Progenitor cell of endocrine pancreas (in vitro differentiated cells): ENCODE results near the gene TIMP3. TPM values are rescaled to one million over a fixed set of nuclear protein-coding genes. Genes with fewer than 3 reads are reported as not detected.

ENCODE experiments used
- DNase-seq: peaks from one replicate; pipeline ENCODE4 v3.0.0; 2021; ENCODE audit warnings: low spot score; ENCODE audit not compliant: unreplicated experiment
- H3K27ac Mint-ChIP-seq: 2 replicates; pipeline ENCODE4 v1.8.0; 2021; ENCODE audit warnings: mild to moderate bottlenecking, moderate library complexity, mixed read lengths
- H3K27me3 Mint-ChIP-seq: 2 replicates; pipeline ENCODE4 v1.8.0; 2021; ENCODE audit warnings: mixed read lengths
- H3K36me3 Mint-ChIP-seq: 2 replicates; pipeline ENCODE4 v1.8.0; 2022; ENCODE audit warnings: mixed read lengths; ENCODE audit not compliant: insufficient read depth
- H3K4me1 Mint-ChIP-seq: 2 replicates; pipeline ENCODE4 v1.8.0; 2021; ENCODE audit warnings: low read depth, mixed read lengths
- H3K4me3 Mint-ChIP-seq: 2 replicates; pipeline ENCODE4 v1.8.0; 2021; ENCODE audit warnings: low read depth, mild to moderate bottlenecking, moderate library complexity, mixed read lengths
- H3K9me3 Mint-ChIP-seq: 2 replicates; pipeline ENCODE4 v1.8.0; 2021; ENCODE audit warnings: low read depth, mixed read lengths
- CTCF ChIP-seq: fragments of 200-600 bp; sonication (generic); IDR thresholded peaks from one replicate; pipeline ENCODE4 v1.5.0; 2021; ENCODE audit warnings: antibody characterized with exemption, mild to moderate bottlenecking; ENCODE audit not compliant: unreplicated experiment
- total RNA-seq: library from RNA; stranded (reverse); gene quantifications from 2 replicates; pipeline ENCODE4 v1.2.1, GENCODE V29; 2021

The TIMP3 gene
- total RNA-seq, 1 donor from 2014 or later = 2.4 TPM

DNA sequence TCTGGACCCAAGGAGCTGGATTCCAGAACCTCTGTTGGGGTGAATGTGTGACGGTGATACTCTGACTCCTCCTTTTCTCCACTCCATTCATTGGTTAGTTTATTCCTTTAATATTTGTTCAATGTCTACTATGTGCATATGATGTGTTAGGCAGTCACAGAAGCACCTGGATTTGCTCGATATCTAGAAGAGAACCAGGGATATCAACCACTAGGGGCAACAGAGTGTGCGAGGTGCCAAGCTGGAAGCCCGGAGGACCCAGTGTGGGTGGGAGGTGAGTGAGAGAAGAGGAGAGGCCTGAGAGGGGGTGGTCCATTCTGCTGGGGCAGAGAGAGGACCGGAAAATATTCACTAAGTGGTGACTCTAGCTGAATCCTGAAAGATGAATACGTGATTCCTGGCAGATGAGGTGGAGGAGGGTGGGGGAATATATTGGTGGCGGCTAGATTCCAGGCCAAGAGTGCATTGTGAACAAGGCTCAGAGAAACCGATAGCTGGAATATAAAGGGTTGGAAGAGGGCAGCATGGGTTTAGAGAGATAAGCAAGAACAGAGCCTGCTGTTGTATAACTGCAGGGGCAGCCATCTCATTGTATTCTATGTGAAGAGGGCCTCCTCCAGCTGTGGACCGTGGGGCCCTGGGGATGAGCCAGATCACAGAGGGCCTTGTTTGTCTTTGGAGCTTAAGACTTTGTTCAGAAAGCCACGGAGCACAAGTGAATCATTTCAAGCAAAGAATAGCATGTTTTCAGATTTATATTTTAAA, 6.9 kb upstream of the TIMP3 start:
- Mint-ChIP-seq H3K27me3 (peaks cover 32% of the 10 kb centered on the region), H3K36me3 (peaks cover 1% of the 10 kb centered on the region), H3K9me3 (peaks cover 4% of the 10 kb centered on the region), H3K4me1 (peaks cover 5% of the 10 kb centered on the region), H3K27ac (no peak overlapping the region), H3K4me3 (no peak overlapping the region)
- no peak for DNase-seq
- no peak for TF ChIP-seq CTCF

- H3K4me1 Mint-ChIP-seq = peaks cover 5% of the 10 kb centered on the region
- H3K9me3 Mint-ChIP-seq = no peaks in the 10 kb centered on the region
- no peak overlapping the region for H3K27ac Mint-ChIP-seq
- DNase-seq = no peak
- peaks cover 37% of the 10 kb centered on the region for H3K27me3 Mint-ChIP-seq
- H3K36me3 Mint-ChIP-seq = peaks cover 1% of the 10 kb centered on the region
- TF ChIP-seq CTCF = no peak
- no peak overlapping the region for H3K4me3 Mint-ChIP-seq
These were observed 6.3 kb upstream of the TIMP3 start for GRCh38 chr22:32795214-32795596.

- Mint-ChIP-seq H3K4me3 (no peak overlapping the region), H3K4me1 (peaks cover 5% of the 10 kb centered on the region), H3K9me3 (no peaks in the 10 kb centered on the region), H3K27ac (no peak overlapping the region), H3K27me3 (peaks cover 48% of the 10 kb centered on the region), H3K36me3 (no peaks in the 10 kb centered on the region)
- peak; percentile 46 for DNase-seq
- TF ChIP-seq CTCF = peak; percentile 87
These were observed 4.5 kb upstream of the TIMP3 start for GRCh38 chr22:32796865-32797573.

DNA sequence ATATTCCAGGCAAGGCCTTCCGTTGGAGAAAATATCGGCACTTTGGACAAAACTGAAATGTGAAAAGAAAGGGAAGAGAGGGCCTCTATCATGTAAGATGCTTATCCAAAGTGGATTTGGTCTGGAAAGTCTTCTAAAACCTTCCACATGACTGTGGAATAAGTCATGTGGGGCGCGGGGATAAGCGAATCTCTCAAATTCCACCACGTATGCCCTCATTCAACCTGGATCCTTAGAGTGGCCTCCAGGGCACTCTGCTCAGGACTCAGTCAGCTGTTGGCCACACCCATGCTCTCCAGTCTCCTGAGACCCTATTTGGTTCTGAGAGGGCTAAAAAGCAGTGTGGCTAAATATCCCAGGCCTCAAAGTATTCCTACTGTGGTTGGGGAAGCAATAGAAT, 2.0 kb upstream of the TIMP3 start:
- H3K36me3 Mint-ChIP-seq = no peaks in the 10 kb centered on the region
- H3K27me3 Mint-ChIP-seq = peaks cover 69% of the 10 kb centered on the region
- TF ChIP-seq CTCF = no peak
- peaks cover 13% of the 10 kb centered on the region for H3K4me1 Mint-ChIP-seq
- H3K27ac Mint-ChIP-seq = no peak overlapping the region
- H3K9me3 Mint-ChIP-seq = no peaks in the 10 kb centered on the region
- no peak overlapping the region for H3K4me3 Mint-ChIP-seq
- no peak for DNase-seq

DNA sequence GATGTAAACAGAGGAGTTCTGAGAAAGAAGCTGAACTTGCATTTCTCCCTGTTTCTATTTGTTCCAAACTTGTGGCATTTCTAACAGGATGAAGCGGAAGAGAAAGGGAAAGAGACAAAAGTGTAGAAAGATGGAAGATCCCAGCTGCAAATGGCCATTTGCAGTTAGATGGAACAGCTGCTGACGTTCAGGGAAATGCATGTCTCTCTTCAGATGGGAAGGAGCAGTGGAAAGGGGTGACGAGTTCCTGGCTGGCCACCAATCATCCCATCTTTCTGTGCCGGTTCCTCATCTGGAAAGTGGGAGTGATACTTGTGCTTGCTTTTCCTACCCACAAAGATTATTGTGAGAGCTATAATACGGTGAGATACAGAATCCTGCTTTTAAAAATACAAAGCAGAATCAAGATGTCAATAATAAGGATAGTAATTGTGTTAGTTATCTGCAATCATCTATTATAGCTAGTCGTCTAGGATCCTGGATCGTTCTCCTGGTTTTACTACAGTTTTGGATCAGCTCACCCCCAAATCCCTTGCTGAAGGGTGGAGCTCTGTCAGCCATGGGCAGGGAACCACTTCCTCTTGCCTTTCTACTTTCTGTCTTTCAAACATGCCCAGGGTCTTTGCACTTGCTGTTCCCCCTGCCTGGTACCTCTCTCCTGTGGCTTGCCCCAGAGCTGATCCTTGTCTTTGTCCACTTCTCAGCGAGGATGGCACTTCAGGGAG, 1.2 kb upstream of the TIMP3 start:
- Mint-ChIP-seq H3K27ac (no peak overlapping the region), H3K4me3 (no peak overlapping the region), H3K27me3 (peaks cover 71% of the 10 kb centered on the region), H3K9me3 (no peaks in the 10 kb centered on the region), H3K36me3 (no peaks in the 10 kb centered on the region), H3K4me1 (peaks cover 10% of the 10 kb centered on the region)
- no peak for DNase-seq
- no peak for TF ChIP-seq CTCF
